Gastroesophageal sphincter (tissue), 3 donors: Measurements from ENCODE around the gene PPEF2.

Experiments used
- CTCF ChIP-seq, 4 experiments: fragments of 200-600 bp in 2 of 4; fragments of 450-650 bp in 2 of 4; sonication (generic) in 1 of 4; IDR thresholded peaks; one replicate each; pipeline ENCODE4 v1.5.1; 2017 to 2019; ENCODE audit warnings: antibody characterized with exemption in 4 of 4, mild to moderate bottlenecking in 2 of 4, moderate library complexity in 2 of 4
- POLR2A ChIP-seq, 2 donors: fragments of 450-650 bp; IDR thresholded peaks; one replicate each; pipeline ENCODE4 v1.6.1; 2017; ENCODE audit warnings: antibody characterized with exemption in 2 of 2, mild to moderate bottlenecking in 2 of 2, moderate library complexity in 1 of 2
- POLR2AphosphoS5 ChIP-seq: sonication (generic); formaldehyde crosslinking; IDR thresholded peaks from one replicate; pipeline ENCODE4 v1.6.1; 2017; ENCODE audit warnings: antibody characterized with exemption

- no peak for TF ChIP-seq CTCF (IDR thresholded peaks at IDR 0.05)
- TF ChIP-seq POLR2A (IDR thresholded peaks at IDR 0.05), result no peak
- TF ChIP-seq POLR2AphosphoS5, result no peak
These were observed 10.7 kb upstream of the PPEF2 start for GRCh38 chr4:75912968-75913367.
